Transverse colon (tissue), 4 donors: ENCODE results near the gene PLA2G2E.

Source experiments
- EP300 ChIP-seq: sonication (generic); formaldehyde crosslinking; IDR thresholded peaks from one replicate; pipeline ENCODE4 v1.6.1; 2017; ENCODE audit warnings: antibody characterized with exemption, low read depth
- POLR2A ChIP-seq: fragments of 450-650 bp; IDR thresholded peaks from one replicate; pipeline ENCODE4 v1.6.1; 2016; ENCODE audit warnings: antibody characterized with exemption, mild to moderate bottlenecking, moderate library complexity
- POLR2AphosphoS5 ChIP-seq, 3 donors: sonication (generic); formaldehyde crosslinking; IDR thresholded peaks; one replicate each; pipeline ENCODE4 v1.6.1; 2016; ENCODE audit warnings: antibody characterized with exemption in 3 of 3
- TF ChIP-seq, protein P1 (sequence below), 5 experiments: fragments of 200-600 bp in 3 of 5; fragments of 450-650 bp in 2 of 5; sonication (generic) in 3 of 5; IDR thresholded peaks; 1 replicate in 2 of 5; 2 replicates in 3 of 5; pipeline ENCODE4 v1.5.1; 2016 to 2017; ENCODE audit warnings: antibody characterized with exemption in 5 of 5, inconsistent platforms in 3 of 5, mild to moderate bottlenecking in 2 of 5, moderate library complexity in 1 of 5

DNA sequence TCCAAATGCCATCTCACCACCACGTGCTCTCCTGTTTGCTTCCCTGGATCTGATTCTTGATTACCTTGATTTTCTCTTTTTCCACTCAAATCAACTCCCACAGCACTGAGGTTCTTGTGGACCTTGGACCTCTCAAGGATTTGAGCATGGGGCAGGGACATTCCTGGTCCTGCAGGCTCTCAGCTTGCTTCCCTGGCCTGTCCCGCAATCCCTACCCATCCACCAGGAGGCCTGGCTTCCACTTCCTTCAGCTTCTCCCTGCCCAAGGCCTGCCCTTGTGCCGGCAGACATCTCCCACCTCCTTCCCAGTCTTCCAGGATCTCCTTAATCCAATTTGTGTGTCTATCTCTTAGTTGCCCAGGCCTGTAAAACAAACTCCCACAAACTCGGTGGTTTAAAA, 34.4 kb upstream of the PLA2G2E start:
- TF ChIP-seq, protein P1, sequence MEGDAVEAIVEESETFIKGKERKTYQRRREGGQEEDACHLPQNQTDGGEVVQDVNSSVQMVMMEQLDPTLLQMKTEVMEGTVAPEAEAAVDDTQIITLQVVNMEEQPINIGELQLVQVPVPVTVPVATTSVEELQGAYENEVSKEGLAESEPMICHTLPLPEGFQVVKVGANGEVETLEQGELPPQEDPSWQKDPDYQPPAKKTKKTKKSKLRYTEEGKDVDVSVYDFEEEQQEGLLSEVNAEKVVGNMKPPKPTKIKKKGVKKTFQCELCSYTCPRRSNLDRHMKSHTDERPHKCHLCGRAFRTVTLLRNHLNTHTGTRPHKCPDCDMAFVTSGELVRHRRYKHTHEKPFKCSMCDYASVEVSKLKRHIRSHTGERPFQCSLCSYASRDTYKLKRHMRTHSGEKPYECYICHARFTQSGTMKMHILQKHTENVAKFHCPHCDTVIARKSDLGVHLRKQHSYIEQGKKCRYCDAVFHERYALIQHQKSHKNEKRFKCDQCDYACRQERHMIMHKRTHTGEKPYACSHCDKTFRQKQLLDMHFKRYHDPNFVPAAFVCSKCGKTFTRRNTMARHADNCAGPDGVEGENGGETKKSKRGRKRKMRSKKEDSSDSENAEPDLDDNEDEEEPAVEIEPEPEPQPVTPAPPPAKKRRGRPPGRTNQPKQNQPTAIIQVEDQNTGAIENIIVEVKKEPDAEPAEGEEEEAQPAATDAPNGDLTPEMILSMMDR (IDR thresholded peaks at IDR 0.05): no peak
- TF ChIP-seq POLR2A (no peak), EP300 (no peak), POLR2AphosphoS5 (IDR thresholded peaks at IDR 0.05) (no peak)
